ENCODE results near the gene OSBPL10. TPM values are rescaled to one million over a fixed set of nuclear protein-coding genes. Genes with fewer than 3 reads are reported as not detected.

OSBPL10 gene
- total and polyA plus RNA-seq, 2 of the 4 experiments (the other 2 are of a cell fraction): 9.5 to 10.1 TPM

DNA sequence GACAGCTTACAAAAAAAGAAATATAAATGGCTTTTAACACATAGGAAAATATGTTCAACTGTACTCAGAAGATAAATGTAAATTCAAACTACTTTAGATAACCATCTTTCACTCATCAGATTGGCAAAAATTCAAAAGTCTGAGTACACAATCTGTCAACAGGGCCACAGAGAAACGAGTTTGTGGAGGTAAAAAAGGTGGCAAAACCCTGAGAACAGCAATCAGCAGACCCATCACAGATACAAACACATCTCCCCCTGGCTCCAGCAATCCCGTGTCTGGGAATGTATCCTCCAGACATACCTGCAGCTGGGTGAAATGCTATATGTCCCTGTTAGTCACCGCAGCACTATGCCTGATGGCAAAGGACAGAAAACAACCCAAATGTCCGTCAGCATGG lies 149.5 kb downstream of the OSBPL10 start:
- H3K79me1 ChIP-seq (ENCODE audit: low read depth in 1 of 2, low read length in 2 of 2): no peaks in the 10 kb centered on the region
- no peaks in the 10 kb centered on the region for H3K27me3 ChIP-seq (ENCODE audit: control insufficient read depth, insufficient read depth, low read length)
- H4K5ac ChIP-seq (ENCODE audit: low read depth, low read length): no peak overlapping the region
- no peak overlapping the region for H2AFZ ChIP-seq (replicated peaks; ENCODE audit: low read length, poor library complexity)
- H2AK5ac ChIP-seq (ENCODE audit: low read depth, low read length): no peak overlapping the region
- in situ Hi-C loops (cut with MboI; ENCODE audit: low sequenced_read_pairs): no loop called here
- CTCF ChIA-PET: no interaction called here
- TF ChIP-seq MAZ (IDR thresholded peaks at IDR 0.05; ENCODE audit: borderline replicate concordance, low read depth, low read length): no peak
- no peak for TF ChIP-seq NFE2L2 (IDR thresholded peaks at IDR 0.05; ENCODE audit: low read depth, low read length)
- TF ChIP-seq FOS (IDR thresholded peaks at IDR 0.05; ENCODE audit: low read depth, low read length): no peak
- no peak for TF ChIP-seq CEBPB (IDR thresholded peaks at IDR 0.05; ENCODE audit: low read depth, low read length)
- TF ChIP-seq USF2 (IDR thresholded peaks at IDR 0.05; ENCODE audit: low read depth, low read length): no peak
- no peak for TF ChIP-seq SMC3 (IDR thresholded peaks at IDR 0.05; ENCODE audit: low read depth, low read length)
- TF ChIP-seq CHD1 (IDR thresholded peaks at IDR 0.05; ENCODE audit: low read depth, low read length): no peak
- TF ChIP-seq RCOR1 (IDR thresholded peaks at IDR 0.05; ENCODE audit: insufficient replicate concordance, low read length): no peak
- TF ChIP-seq MXI1 (IDR thresholded peaks at IDR 0.05; ENCODE audit: borderline replicate concordance, low read depth, low read length): no peak
- TF ChIP-seq CTCF (conservative IDR thresholded peaks at IDR 0.05; ENCODE audit: low read depth, low read length): no peak
- TF ChIP-seq RAD21 (IDR thresholded peaks at IDR 0.05; ENCODE audit: low read length): no peak
- TF ChIP-seq POLR2A (IDR thresholded peaks at IDR 0.05; ENCODE audit: low read depth, low read length): no peak
- no peak for TF ChIP-seq BHLHE40 (IDR thresholded peaks at IDR 0.05; ENCODE audit: low read depth, low read length)
- TF ChIP-seq, protein P1, sequence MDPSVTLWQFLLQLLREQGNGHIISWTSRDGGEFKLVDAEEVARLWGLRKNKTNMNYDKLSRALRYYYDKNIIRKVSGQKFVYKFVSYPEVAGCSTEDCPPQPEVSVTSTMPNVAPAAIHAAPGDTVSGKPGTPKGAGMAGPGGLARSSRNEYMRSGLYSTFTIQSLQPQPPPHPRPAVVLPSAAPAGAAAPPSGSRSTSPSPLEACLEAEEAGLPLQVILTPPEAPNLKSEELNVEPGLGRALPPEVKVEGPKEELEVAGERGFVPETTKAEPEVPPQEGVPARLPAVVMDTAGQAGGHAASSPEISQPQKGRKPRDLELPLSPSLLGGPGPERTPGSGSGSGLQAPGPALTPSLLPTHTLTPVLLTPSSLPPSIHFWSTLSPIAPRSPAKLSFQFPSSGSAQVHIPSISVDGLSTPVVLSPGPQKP (IDR thresholded peaks at IDR 0.05; ENCODE audit: borderline replicate concordance, low read depth, low read length): no peak
- TF ChIP-seq RFX5 (IDR thresholded peaks at IDR 0.05; ENCODE audit: low read depth, low read length): no peak
- TF ChIP-seq MAFK (IDR thresholded peaks at IDR 0.05; ENCODE audit: low read depth, low read length): no peak
- no peaks in the 10 kb centered on the region for H3K9me1 ChIP-seq (ENCODE audit: insufficient read depth, low read length)
- H3K14ac ChIP-seq (replicated peaks; ENCODE audit: low read depth, low read length): no peak overlapping the region
- no peak overlapping the region for H2BK120ac ChIP-seq (ENCODE audit: low read depth, low read length)
- no peak overlapping the region for H4K8ac ChIP-seq (ENCODE audit: low read depth in 2 of 2, low read length in 2 of 2)
- no peak overlapping the region for H2AK9ac ChIP-seq (replicated peaks; ENCODE audit: low read depth, low read length, poor library complexity)
- H2BK5ac ChIP-seq (ENCODE audit: low read depth, low read length, poor library complexity, severe bottlenecking): no peak overlapping the region
- no peak overlapping the region for H3K23ac ChIP-seq (ENCODE audit: low read depth, low read length)
- dilution Hi-C loops (cut with HindIII; ENCODE audit: low sequenced_read_pairs, unreplicated experiment): no loop called here
- no peak overlapping the region for H3K56ac ChIP-seq (ENCODE audit: extremely low read depth, insufficient read depth, low read length)
- H3K36me3 ChIP-seq (ENCODE audit: control insufficient read depth, insufficient read depth, low read length): no peaks in the 10 kb centered on the region
- no peak overlapping the region for H2BK15ac ChIP-seq (ENCODE audit: low read depth, low read length)
- no TSS peak for BruUV-seq (replicated peaks)
- H3K18ac ChIP-seq (ENCODE audit: low read depth, low read length): no peak overlapping the region
- WGBS, 2 experiments (ENCODE audit: extremely low coverage in 2 of 2, insufficient read length in 1 of 2): no CpG with 5 or more reads among the region's 4 CpGs
- H3K4me1 ChIP-seq (ENCODE audit: control insufficient read depth, insufficient read depth, low read length): no peaks in the 10 kb centered on the region
- no peak overlapping the region for H3K4me3 ChIP-seq (ENCODE audit: insufficient read depth, low read depth, low read length)
- H4K91ac ChIP-seq (ENCODE audit: insufficient read depth, low read depth, low read length): no peak overlapping the region
- ATAC-seq (ENCODE audit: low read depth): no peak
- no peak overlapping the region for H3K9ac ChIP-seq (ENCODE audit: low read depth, low read length)
- POLR2A ChIA-PET (ENCODE audit: unreplicated experiment): no interaction called here
- intact Hi-C loops (cut with micrococcal nuclease): no loop called here
- no peaks in the 10 kb centered on the region for H4K20me1 ChIP-seq (ENCODE audit: insufficient read depth, low read length)
- DNase-seq: no peak
- no peaks in the 10 kb centered on the region for H3K9me3 ChIP-seq (ENCODE audit: control insufficient read depth, insufficient read depth, low read length)
- no peak overlapping the region for H3K4ac ChIP-seq (ENCODE audit: low read depth, low read length)
- H2BK20ac ChIP-seq (ENCODE audit: low read depth, low read length): no peak overlapping the region
- no peak overlapping the region for H3K27ac ChIP-seq (ENCODE audit: insufficient read depth, low read length)
- no peak overlapping the region for H3K4me2 ChIP-seq (ENCODE audit: low read depth, low read length)
